Cardiac muscle cell (in vitro differentiated cells and primary cell): ENCODE measurements around the gene COA8. TPM values are rescaled to one million over a fixed set of nuclear protein-coding genes. Genes with fewer than 3 reads are reported as not detected.

Source experiments
- DNase-seq, 2 donors: peaks; one replicate each; pipeline versions ENCODE4 v3.0.0 to v3.0.0-alpha.2; 2010 to 2017; ENCODE audit warnings: low read depth in 1 of 2, low spot score in 1 of 2
- H3K27ac ChIP-seq: fragments of 200-600 bp; sonication (generic); 2 replicates; pipeline ENCODE4 v1.5.1; 2016
- H3K27me3 ChIP-seq: fragments of 200-600 bp; sonication (generic); 2 replicates; pipeline ENCODE4 v1.6.0; 2016; ENCODE audit warnings: control low read depth
- H3K36me3 ChIP-seq: fragments of 200-600 bp; sonication (generic); 2 replicates; pipeline ENCODE4 v1.5.1; 2016; ENCODE audit warnings: control low read depth
- H3K4me1 ChIP-seq: fragments of 200-600 bp; sonication (generic); 2 replicates; pipeline ENCODE4 v1.8.1; 2017; ENCODE audit warnings: low read depth, mild to moderate bottlenecking, mixed run types
- H3K4me3 ChIP-seq: fragments of 200-600 bp; sonication (generic); 2 replicates; pipeline ENCODE4 v1.5.1; 2016; ENCODE audit warnings: mild to moderate bottlenecking
- H3K9me3 ChIP-seq: fragments of 200-600 bp; sonication (generic); 2 replicates; pipeline ENCODE4 v1.5.1; 2017; ENCODE audit warnings: low read depth, mild to moderate bottlenecking, control low read depth
- CTCF ChIP-seq: IDR thresholded peaks from 2 replicates; pipeline ENCODE4 v1.5.1; 2012; ENCODE audit warnings: low read depth, mild to moderate bottlenecking, low read length
- polyA plus RNA-seq: library from polyadenylated mRNA; unstranded; fragments of >200 nt; fragmentation: Nextera tagmentation; extraction: Ambion mirVana; gene quantifications from 2 replicates; pipeline ENCODE4 v1.2.1, GENCODE V29; 2016
- total RNA-seq: library from RNA; depleted of rRNA; stranded (reverse); fragments of >200 nt; gene quantifications from 2 replicates; pipeline ENCODE4 v1.2.3, GENCODE V29; 2016

Gene COA8
- total and polyA plus RNA-seq, 2 experiments from 2014 or later: 31.3 to 68.2 TPM

- DNase-seq: no peak
Observed at GRCh38 chr14:103535081-103535890, 27.5 kb upstream of the COA8 start.

DNA sequence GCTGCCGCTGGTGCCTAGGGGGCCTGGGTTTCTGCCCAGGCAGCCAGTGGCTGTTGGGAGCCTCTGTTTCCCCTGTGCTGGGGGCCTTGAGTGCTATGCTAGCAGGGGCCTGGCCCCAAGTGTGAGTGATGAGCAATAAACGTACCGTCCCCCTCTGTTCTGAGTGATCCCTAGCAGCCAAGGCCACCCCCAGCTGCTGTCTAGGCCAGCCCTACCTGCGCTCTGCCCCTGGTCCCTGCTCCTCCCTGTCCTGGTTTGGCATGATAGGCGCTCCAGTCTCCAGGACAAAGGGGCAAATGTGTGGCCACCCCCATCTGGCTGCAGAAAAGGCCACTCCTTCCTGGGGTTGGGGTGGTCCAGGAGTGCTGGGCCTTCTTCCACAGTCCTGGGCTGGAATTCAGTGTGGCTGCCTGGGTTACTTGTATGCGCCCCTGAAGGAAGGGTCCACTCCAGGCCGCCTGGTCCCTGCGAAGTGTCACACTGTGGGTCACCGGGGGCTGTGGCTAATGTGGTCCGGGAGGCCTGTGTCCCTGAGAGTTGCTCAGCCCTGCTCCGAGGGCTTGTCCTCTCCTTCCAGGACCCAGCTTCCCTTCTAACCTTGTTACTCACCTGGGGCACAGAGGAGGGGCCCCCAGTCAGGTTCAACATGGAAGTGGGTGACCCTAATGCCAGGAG is 26.7 kb upstream of the COA8 start:
- no peaks in the 10 kb centered on the region for H3K27me3 ChIP-seq
- no peaks in the 10 kb centered on the region for H3K9me3 ChIP-seq
- TF ChIP-seq CTCF: no peak
- no peaks in the 10 kb centered on the region for H3K36me3 ChIP-seq
- no peaks in the 10 kb centered on the region for H3K4me1 ChIP-seq
- DNase-seq: no peak
- H3K27ac ChIP-seq: no peak overlapping the region
- no peak overlapping the region for H3K4me3 ChIP-seq

More at GRCh38 chr14:103535081-103535890, 27.5 kb upstream of the COA8 start:
- H3K27me3 ChIP-seq: no peaks in the 10 kb centered on the region
- no peaks in the 10 kb centered on the region for H3K9me3 ChIP-seq
- no peaks in the 10 kb centered on the region for H3K4me1 ChIP-seq
- TF ChIP-seq CTCF: no peak
- H3K4me3 ChIP-seq: no peak overlapping the region
- H3K27ac ChIP-seq: no peak overlapping the region
- H3K36me3 ChIP-seq: no peaks in the 10 kb centered on the region

DNA sequence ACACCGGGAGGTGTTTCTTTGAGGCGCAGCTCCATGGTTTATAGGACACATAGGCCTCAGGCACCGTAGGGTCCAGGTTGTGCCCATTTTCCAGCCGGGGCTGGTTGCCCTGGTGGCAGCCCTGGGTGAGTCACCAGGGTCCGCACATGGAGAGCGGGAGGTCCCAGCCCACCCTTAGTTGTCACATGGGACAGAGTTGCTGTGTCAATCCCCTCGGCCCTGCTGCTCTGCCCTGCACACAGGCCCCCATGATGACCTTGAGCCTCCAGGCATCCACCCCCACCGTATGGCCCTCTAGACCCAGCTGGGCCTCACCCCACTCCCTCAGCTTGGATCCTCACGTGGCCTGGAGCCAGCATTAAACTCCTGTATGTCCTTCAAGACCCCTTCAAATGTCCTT is 26.1 kb upstream of the COA8 start:
- H3K4me1 ChIP-seq: no peaks in the 10 kb centered on the region

GRCh38 chr14:103537175-103537990 is 25.4 kb upstream of the COA8 start:
- H3K36me3 ChIP-seq: no peaks in the 10 kb centered on the region
- TF ChIP-seq CTCF: no peak
- no peak overlapping the region for H3K27ac ChIP-seq
- H3K27me3 ChIP-seq: no peaks in the 10 kb centered on the region
- H3K4me3 ChIP-seq: no peak overlapping the region
- no peaks in the 10 kb centered on the region for H3K4me1 ChIP-seq
- DNase-seq: no peak
- no peaks in the 10 kb centered on the region for H3K9me3 ChIP-seq

More for the DNA sequence above, 26.1 kb upstream of the COA8 start:
- H3K9me3 ChIP-seq: no peaks in the 10 kb centered on the region
- H3K27me3 ChIP-seq: no peaks in the 10 kb centered on the region
- no peak overlapping the region for H3K27ac ChIP-seq
- no peak for TF ChIP-seq CTCF
- H3K4me3 ChIP-seq: no peak overlapping the region
- DNase-seq: no peak
- no peaks in the 10 kb centered on the region for H3K36me3 ChIP-seq

DNA sequence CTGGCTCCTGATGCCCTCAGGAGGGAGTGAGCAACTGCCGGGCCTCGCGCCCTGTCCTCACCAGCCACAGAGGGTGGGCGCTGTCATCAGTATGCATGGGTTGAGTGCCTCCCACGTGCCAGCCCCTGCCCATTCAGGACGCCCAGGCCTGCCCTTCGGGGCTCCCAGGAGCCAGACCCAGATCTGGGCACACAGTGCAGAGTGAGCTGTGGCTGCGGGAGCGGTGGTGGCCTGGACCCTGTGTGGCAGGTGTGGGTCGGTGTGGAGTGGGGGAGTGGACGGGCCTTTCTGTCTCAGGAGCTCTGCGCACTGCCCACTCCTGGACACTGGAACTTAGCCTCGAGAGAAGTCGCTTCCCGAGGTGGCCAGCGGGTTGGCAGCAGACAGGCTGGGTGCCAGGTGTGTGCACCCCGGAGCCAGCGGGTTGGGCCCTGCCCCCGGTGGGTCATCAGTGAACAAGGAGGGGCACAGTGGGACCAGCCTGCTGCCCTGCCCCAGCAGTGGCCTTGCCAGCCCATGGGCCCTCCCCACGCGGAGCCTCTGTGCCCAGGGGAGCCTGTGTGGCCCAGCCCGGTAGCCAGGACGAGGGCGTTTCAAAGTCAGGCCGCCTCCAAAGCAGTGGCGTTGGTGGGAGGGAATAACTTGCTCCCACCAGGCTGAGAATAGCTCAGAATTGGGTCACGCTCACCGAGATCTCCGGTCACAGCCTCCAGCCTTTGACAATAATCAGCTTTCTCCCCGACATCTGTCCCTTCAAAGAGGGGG is 24.3 kb upstream of the COA8 start:
- Histone ChIP-seq H3K36me3 (no peaks in the 10 kb centered on the region), H3K9me3 (no peaks in the 10 kb centered on the region), H3K27me3 (no peaks in the 10 kb centered on the region), H3K4me1 (peaks cover 6% of the 10 kb centered on the region), H3K4me3 (no peak overlapping the region), H3K27ac (no peak overlapping the region)
- TF ChIP-seq CTCF: no peak
- DNase-seq: no peak
